ENCODE data around the gene FAR2. TPM values are rescaled to one million over a fixed set of nuclear protein-coding genes. Genes with fewer than 3 reads are reported as not detected.

Gene FAR2
- total and polyA plus RNA-seq, 7 donors = 0.75 to 1.9 (median 1.6) TPM

Other genes with a start within 250 kb of the FAR2 start
- 10 to 100 TPM; 40.8 to 73.7 (median 63.9) TPM for gene ERGIC2, start 231.9 kb downstream of the FAR2 start, total RNA-seq
- 10 to 100 TPM; 46.6 to 96.1 (median 92.0) TPM for gene ERGIC2, start 231.9 kb downstream of the FAR2 start, polyA plus RNA-seq

Data from psoas muscle (tissue), 7 donors.